Germinal center (tissue), 1 donor: ENCODE data around the gene ATF7.
A peak's percentile ranks its signal among the peaks of the same experiment; 100 is the strongest.
"Not testable (repeated sequence)": the region's sequence is repeated elsewhere in the genome, so short reads cannot be mapped to it uniquely, and the experiment has no call there.

Experiments
- DNase-seq: peaks from one replicate; pipeline ENCODE4 v3.0.0; 2012; ENCODE audit warnings: mixed read lengths, low spot score

Gene ATF7

GRCh38 chr12:53565376-53565775, 60.8 kb downstream of the ATF7 start:
- DNase-seq, result not testable (repeated sequence)

- no peak for DNase-seq
These were observed 61.2 kb downstream of the ATF7 start for GRCh38 chr12:53564941-53565340.

GRCh38 chr12:53564278-53564677, 61.9 kb downstream of the ATF7 start:
- DNase-seq, result no peak

GRCh38 chr12:53563452-53564028, 62.6 kb downstream of the ATF7 start:
- DNase-seq, result no peak

- no peak for DNase-seq
These were observed 64.6 kb downstream of the ATF7 start for GRCh38 chr12:53561590-53561953.

GRCh38 chr12:53560912-53561589, 65.1 kb downstream of the ATF7 start:
- no peak for DNase-seq

- no peak for DNase-seq
These were observed 65.8 kb downstream of the ATF7 start for GRCh38 chr12:53560351-53560750.

GRCh38 chr12:53558631-53559030, 67.6 kb downstream of the ATF7 start:
- DNase-seq, result no peak

- no peak for DNase-seq
These were observed 73.5 kb downstream of the ATF7 start for GRCh38 chr12:53552361-53553327.

- no peak for DNase-seq
These were observed 74.3 kb downstream of the ATF7 start for GRCh38 chr12:53551889-53552291.

GRCh38 chr12:53550595-53550994, 75.6 kb downstream of the ATF7 start:
- no peak for DNase-seq

- DNase-seq, result not testable (repeated sequence)
These were observed 76.1 kb downstream of the ATF7 start for GRCh38 chr12:53550131-53550530.

GRCh38 chr12:53548354-53548753, 77.8 kb downstream of the ATF7 start:
- DNase-seq, result not testable (repeated sequence)

- peak; percentile 68 for DNase-seq
These were observed 82.6 kb downstream of the ATF7 start for GRCh38 chr12:53543539-53543938.

GRCh38 chr12:53539526-53539925, 86.7 kb downstream of the ATF7 start:
- no peak for DNase-seq

- DNase-seq, result no peak
These were observed 87.9 kb downstream of the ATF7 start for GRCh38 chr12:53538209-53538689.

GRCh38 chr12:53536962-53537361, 89.2 kb downstream of the ATF7 start:
- DNase-seq, result no peak

GRCh38 chr12:53533471-53533870, 92.7 kb downstream of the ATF7 start:
- no peak for DNase-seq

- DNase-seq, result no peak
These were observed 93.4 kb downstream of the ATF7 start for GRCh38 chr12:53532524-53533445.

GRCh38 chr12:53532021-53532420, 94.2 kb downstream of the ATF7 start:
- no peak for DNase-seq

- no peak for DNase-seq
These were observed 95.3 kb downstream of the ATF7 start for GRCh38 chr12:53530920-53531319.

GRCh38 chr12:53530061-53530460, 96.1 kb downstream of the ATF7 start:
- DNase-seq, result no peak
